HEK293T (cell line): ENCODE data around the gene AQP7.

Experiments used
- ELF4 ChIP-seq: fragments of 450-650 bp; IDR thresholded peaks from 2 replicates; pipeline ENCODE4 v1.6.1; 2017; ENCODE audit warnings: antibody characterized with exemption
- FOXM1 ChIP-seq: fragments of 450-650 bp; IDR thresholded peaks from 2 replicates; pipeline ENCODE4 v1.6.1; 2017; ENCODE audit warnings: mild to moderate bottlenecking, borderline replicate concordance
- L3MBTL2 ChIP-seq: fragments of 450-650 bp; conservative IDR thresholded peaks from 2 replicates; pipeline ENCODE4 v1.6.1; 2016; ENCODE audit warnings: mild to moderate bottlenecking
- SP1 ChIP-seq: fragments of 450-650 bp; IDR thresholded peaks from 2 replicates; pipeline ENCODE4 v1.6.1; 2017
- SUZ12 ChIP-seq: fragments of 450-650 bp; IDR thresholded peaks from 2 replicates; pipeline ENCODE4 v1.6.1; 2016; ENCODE audit warnings: mild to moderate bottlenecking
- TARDBP ChIP-seq: fragments of 450-650 bp; IDR thresholded peaks from 2 replicates; pipeline ENCODE4 v1.6.1; 2016

DNA sequence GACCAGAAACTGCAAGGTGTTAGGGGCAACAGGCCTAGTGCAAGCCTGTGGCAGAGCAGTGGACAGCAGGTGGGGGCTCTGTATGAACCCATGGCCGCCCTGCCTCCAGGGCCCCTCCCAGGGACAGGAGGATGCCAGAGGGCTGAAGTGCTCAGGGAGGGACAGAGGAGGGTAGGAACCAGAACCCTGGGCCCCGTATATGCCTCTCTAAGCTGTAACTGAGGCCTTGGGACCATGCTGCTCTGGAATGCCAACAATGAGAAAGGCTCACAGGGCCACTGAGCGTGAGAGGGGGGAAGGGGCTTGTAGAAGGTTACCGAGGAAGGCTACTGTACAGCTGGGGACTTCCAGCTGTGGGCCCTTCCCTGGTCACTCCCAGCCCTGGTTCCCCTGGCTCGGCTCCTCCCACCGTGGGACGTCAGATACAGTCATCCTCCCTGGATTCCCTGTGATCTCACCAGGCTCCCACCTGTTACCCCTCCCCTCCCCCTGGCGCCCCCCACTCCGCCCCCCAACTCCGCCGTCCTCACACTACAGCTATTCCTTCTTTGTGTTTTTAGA is 21.1 kb downstream of the AQP7 start:
- TF ChIP-seq L3MBTL2 (no peak), TARDBP (no peak), SP1 (no peak), FOXM1 (no peak), ELF4 (no peak), SUZ12 (no peak)
